Muscle layer of duodenum (tissue), 2 donors: ENCODE measurements around the gene ZNF385C.

Source experiments
- H3K27ac ChIP-seq: one replicate; pipeline ENCODE4 v1.7.0; 2013; ENCODE audit warnings: mild to moderate bottlenecking, low read length
- H3K27me3 ChIP-seq: one replicate; pipeline ENCODE4 v1.7.0; 2013; ENCODE audit warnings: low read depth, mild to moderate bottlenecking, control low read depth, low read length
- H3K36me3 ChIP-seq, 2 donors: one replicate each; pipeline ENCODE4 v1.7.0; 2013; ENCODE audit warnings: low read length in 2 of 2, control low read depth in 1 of 2, mild to moderate bottlenecking in 1 of 2; ENCODE audit not compliant: insufficient read depth in 2 of 2, control insufficient read depth in 1 of 2
- H3K4me1 ChIP-seq, 2 donors: one replicate each; pipeline ENCODE4 v1.7.0; 2013; ENCODE audit warnings: low read length in 2 of 2, mild to moderate bottlenecking in 2 of 2, control low read depth in 1 of 2, moderate library complexity in 1 of 2; ENCODE audit not compliant: insufficient read depth in 2 of 2, control insufficient read depth in 1 of 2
- H3K4me3 ChIP-seq, 2 donors: one replicate each; pipeline ENCODE4 v1.7.0; 2013; ENCODE audit warnings: low read length in 2 of 2, low read depth in 1 of 2, mild to moderate bottlenecking in 1 of 2
- H3K9me3 ChIP-seq, 2 donors: one replicate each; pipeline ENCODE4 v1.7.0; 2013; ENCODE audit warnings: low read length in 2 of 2, control low read depth in 1 of 2, mild to moderate bottlenecking in 1 of 2; ENCODE audit not compliant: control insufficient read depth in 1 of 2
- donor health status: healthy.

ZNF385C gene

DNA sequence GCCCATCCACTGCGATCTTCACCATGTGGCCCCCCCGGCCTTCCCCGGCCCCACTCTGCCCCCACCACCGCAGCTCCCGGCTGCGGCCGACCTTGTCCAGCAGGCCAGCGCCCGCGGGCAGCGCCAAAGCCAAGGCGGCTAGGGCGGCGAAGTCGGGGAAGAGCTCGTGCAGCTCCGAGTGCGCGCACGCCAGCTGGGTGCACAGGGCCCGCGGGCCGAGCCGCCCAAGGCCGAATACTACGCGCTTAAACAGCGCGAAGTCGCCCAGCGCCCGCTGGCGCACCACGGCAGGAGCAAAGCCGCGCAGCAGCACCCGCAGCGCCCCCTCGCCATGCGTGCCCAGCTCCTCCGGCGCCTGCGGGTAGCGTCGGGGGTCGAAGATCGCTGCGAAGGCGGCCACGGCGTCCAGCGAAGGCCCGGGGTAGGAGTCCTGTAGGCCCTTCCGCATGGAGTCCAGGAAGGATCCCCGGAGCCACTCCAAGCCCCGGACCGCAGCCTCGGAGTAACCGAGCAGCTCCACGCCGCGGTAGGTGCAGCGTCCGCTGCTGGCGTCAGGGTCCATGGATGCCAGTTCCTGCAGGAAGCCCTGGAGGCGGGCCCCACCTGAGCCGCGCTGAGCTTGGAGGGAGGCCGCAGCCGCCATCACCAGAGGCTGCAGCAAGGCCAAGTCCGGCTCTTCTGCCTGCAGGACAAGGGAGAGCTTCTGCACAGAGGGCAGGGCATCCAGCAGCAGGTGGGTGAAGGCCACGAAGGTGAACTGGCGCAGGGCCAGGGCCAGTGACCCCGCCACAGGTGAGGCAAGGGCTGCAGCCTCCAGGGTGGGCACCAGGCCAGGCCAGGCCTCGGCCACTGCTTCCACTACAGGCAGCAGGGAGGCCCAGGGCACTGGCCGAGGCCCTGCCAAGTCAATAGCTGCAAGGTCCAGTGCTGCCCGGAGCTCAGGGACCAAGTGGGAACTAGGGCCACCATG is 58.2 kb downstream of the ZNF385C start:
- Histone ChIP-seq H3K36me3 (no peaks in the 10 kb centered on the region), H3K27me3 (no peaks in the 10 kb centered on the region), H3K4me3 (no peak overlapping the region), H3K4me1 (peaks cover 0 to 6% of the 10 kb centered on the region in 2 donors), H3K9me3 (no peaks in the 10 kb centered on the region), H3K27ac (no peak overlapping the region)

DNA sequence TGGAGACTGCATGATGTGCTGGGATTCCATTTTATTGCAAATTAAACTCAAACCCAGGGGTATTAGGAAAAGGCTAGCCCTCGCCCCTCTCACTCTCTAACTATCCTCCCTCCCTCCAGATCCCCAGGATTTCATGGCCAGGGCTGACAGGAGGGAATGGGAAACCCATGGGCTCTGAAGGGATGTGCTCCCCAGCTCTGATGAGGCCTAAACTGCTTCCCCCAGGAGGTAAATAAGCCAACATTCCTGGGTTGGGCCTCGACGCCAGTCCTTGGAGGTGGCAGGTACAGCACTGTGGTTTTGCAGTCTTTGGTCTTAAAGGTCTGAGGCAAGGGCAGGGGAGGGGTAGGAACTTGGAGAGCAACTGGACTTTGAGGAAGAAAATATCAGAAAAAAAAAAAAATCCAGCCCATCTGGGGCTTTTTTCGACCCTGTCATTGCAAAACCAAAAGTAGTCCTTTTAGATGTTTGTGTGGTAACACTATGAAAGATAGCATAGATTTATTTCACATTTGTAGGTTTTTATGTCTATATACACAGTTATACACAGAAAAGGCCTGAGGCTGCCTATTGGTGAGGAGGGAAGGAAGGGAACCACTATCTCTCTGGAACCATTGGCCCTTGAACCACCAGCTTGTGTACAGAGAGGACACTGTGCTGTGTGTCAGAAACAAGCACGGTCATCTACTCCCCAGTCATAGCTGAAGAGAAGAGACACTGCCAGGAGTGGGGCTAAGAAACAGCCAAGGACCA is 59.9 kb downstream of the ZNF385C start:
- Histone ChIP-seq H3K4me1 (peaks cover 0 to 6% of the 10 kb centered on the region in 2 donors), H3K27me3 (no peaks in the 10 kb centered on the region), H3K36me3 (no peaks in the 10 kb centered on the region), H3K27ac (no peak overlapping the region), H3K9me3 (no peaks in the 10 kb centered on the region), H3K4me3 (no peak overlapping the region)

- no peak overlapping the region for H3K27ac ChIP-seq
- no peaks in the 10 kb centered on the region for H3K4me1 ChIP-seq
- H3K27me3 ChIP-seq: no peaks in the 10 kb centered on the region
- H3K36me3 ChIP-seq: no peaks in the 10 kb centered on the region
- H3K4me3 ChIP-seq: no peak overlapping the region
- no peaks in the 10 kb centered on the region for H3K9me3 ChIP-seq
Measured at GRCh38 chr17:42034059-42034458, 64.2 kb downstream of the ZNF385C start.

DNA sequence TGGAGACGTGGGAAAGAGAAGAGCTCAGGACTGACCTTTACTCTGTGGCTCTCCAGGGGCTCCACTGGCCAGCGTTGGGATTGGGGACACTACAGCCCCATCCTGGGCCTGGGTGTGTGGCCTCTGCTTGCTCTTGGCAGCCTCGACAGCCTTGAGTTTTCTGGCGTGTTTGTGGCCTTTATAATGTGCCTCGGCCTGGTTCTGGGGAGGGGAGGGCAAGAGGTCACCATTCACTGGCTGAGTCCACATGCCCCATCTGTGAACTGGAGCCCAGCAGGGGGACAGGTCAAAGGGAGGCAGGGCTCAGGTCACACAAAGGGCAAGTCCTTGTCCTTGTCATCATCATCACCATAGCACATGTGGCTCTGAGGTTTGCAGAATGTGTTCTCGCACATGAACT is 66.7 kb downstream of the ZNF385C start:
- Histone ChIP-seq H3K27ac (no peak overlapping the region), H3K9me3 (no peaks in the 10 kb centered on the region), H3K36me3 (no peaks in the 10 kb centered on the region), H3K27me3 (no peaks in the 10 kb centered on the region), H3K4me1 (no peaks in the 10 kb centered on the region), H3K4me3 (no peak overlapping the region)

- no peaks in the 10 kb centered on the region for H3K27me3 ChIP-seq
- no peaks in the 10 kb centered on the region for H3K9me3 ChIP-seq
- H3K36me3 ChIP-seq: peaks cover 4 to 7% of the 10 kb centered on the region in 2 donors
- no peak overlapping the region for H3K27ac ChIP-seq
- no peak overlapping the region for H3K4me3 ChIP-seq
- H3K4me1 ChIP-seq: peaks cover 0 to 16% of the 10 kb centered on the region in 2 donors
Measured at GRCh38 chr17:42028791-42029127, 69.5 kb downstream of the ZNF385C start.

- H3K27me3 ChIP-seq: no peaks in the 10 kb centered on the region
- peaks cover 0 to 16% of the 10 kb centered on the region in 2 donors for H3K4me1 ChIP-seq
- H3K4me3 ChIP-seq: no peak overlapping the region
- no peaks in the 10 kb centered on the region for H3K9me3 ChIP-seq
- no peak overlapping the region for H3K27ac ChIP-seq
- peaks cover 9 to 13% of the 10 kb centered on the region in 2 donors for H3K36me3 ChIP-seq
Measured at GRCh38 chr17:42027961-42028790, 70.1 kb downstream of the ZNF385C start.

- no peaks in the 10 kb centered on the region for H3K9me3 ChIP-seq
- no peak overlapping the region for H3K27ac ChIP-seq
- no peak overlapping the region for H3K4me3 ChIP-seq
- H3K27me3 ChIP-seq: no peaks in the 10 kb centered on the region
- peaks cover 15 to 20% of the 10 kb centered on the region in 2 donors for H3K36me3 ChIP-seq
- H3K4me1 ChIP-seq: peaks cover 0 to 16% of the 10 kb centered on the region in 2 donors
Measured at GRCh38 chr17:42027590-42027889, 70.7 kb downstream of the ZNF385C start.

GRCh38 chr17:42026857-42027589 is 71.2 kb downstream of the ZNF385C start:
- H3K9me3 ChIP-seq: no peaks in the 10 kb centered on the region
- H3K4me3 ChIP-seq: no peak overlapping the region
- H3K27ac ChIP-seq: no peak overlapping the region
- peaks cover 19 to 24% of the 10 kb centered on the region in 2 donors for H3K36me3 ChIP-seq
- peaks cover 0 to 16% of the 10 kb centered on the region in 2 donors for H3K4me1 ChIP-seq
- H3K27me3 ChIP-seq: no peaks in the 10 kb centered on the region

- H3K4me3 ChIP-seq: no peak overlapping the region
- H3K4me1 ChIP-seq: peaks cover 6 to 21% of the 10 kb centered on the region in 2 donors
- H3K27me3 ChIP-seq: no peaks in the 10 kb centered on the region
- H3K9me3 ChIP-seq: no peaks in the 10 kb centered on the region
- H3K36me3 ChIP-seq: peaks cover 19 to 24% of the 10 kb centered on the region in 2 donors
- no peak overlapping the region for H3K27ac ChIP-seq
Measured at GRCh38 chr17:42025936-42026335, 72.3 kb downstream of the ZNF385C start.

DNA sequence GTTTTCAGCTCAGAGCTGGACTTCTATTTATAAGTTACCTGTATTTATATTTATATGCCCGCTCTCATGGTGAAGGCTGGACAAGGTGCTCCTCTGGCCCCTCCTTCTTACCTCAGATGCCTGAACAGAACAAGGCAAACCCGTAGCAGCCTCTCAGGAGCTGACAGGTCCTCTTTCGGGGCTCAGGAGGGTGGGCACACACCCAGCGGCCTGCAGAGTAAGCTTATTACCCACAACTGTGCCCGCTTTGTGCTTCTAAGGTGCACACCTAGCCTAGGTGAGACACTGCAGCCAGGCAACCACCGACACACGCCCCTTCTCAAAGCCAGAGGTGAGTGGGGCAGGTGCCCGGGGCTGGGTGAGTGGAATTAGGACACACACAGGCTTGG is 73.1 kb downstream of the ZNF385C start:
- Histone ChIP-seq H3K4me1 (peaks cover 7 to 28% of the 10 kb centered on the region in 2 donors), H3K36me3 (peaks cover 19 to 24% of the 10 kb centered on the region in 2 donors), H3K27me3 (no peaks in the 10 kb centered on the region), H3K9me3 (no peaks in the 10 kb centered on the region), H3K27ac (no peak overlapping the region), H3K4me3 (no peak overlapping the region)
